ENCODE measurements around the gene TRABD2A.

The TRABD2A gene

GRCh38 chr2:84830095-84830494 lies 50.8 kb downstream of the TRABD2A start:
- TF ChIP-seq CTCF (IDR thresholded peaks at IDR 0.05; ENCODE audit: extremely low read depth, insufficient read depth, missing control alignments): no peak
- in situ Hi-C loops (cut with MboI; ENCODE audit: low pct_unique_long_range_greater_than_20kb, low sequenced_read_pairs, unreplicated experiment): no loop called here
- DNase-seq (ENCODE audit: low spot score): no peak

- no peak for DNase-seq (ENCODE audit: low spot score)
Observed at GRCh38 chr2:84829693-84830092, 51.2 kb downstream of the TRABD2A start.

GRCh38 chr2:84827978-84828575 lies 52.8 kb downstream of the TRABD2A start:
- TF ChIP-seq CTCF (IDR thresholded peaks at IDR 0.05; ENCODE audit: extremely low read depth, insufficient read depth, missing control alignments): no peak
- in situ Hi-C loops (cut with MboI; ENCODE audit: low pct_unique_long_range_greater_than_20kb, low sequenced_read_pairs, unreplicated experiment): no loop called here
- DNase-seq (ENCODE audit: low spot score): no peak

More at GRCh38 chr2:84829693-84830092, 51.2 kb downstream of the TRABD2A start:
- TF ChIP-seq CTCF (IDR thresholded peaks at IDR 0.05; ENCODE audit: extremely low read depth, insufficient read depth, missing control alignments): no peak
- in situ Hi-C loops (cut with MboI; ENCODE audit: low pct_unique_long_range_greater_than_20kb, low sequenced_read_pairs, unreplicated experiment): no loop called here

GRCh38 chr2:84823788-84824187 lies 57.1 kb downstream of the TRABD2A start:
- in situ Hi-C loops (cut with MboI; ENCODE audit: low pct_unique_long_range_greater_than_20kb, low sequenced_read_pairs, unreplicated experiment): no loop called here
- no peak for TF ChIP-seq CTCF (IDR thresholded peaks at IDR 0.05; ENCODE audit: extremely low read depth, insufficient read depth, missing control alignments)
- DNase-seq (ENCODE audit: low spot score): no peak

- no peak for TF ChIP-seq CTCF (IDR thresholded peaks at IDR 0.05; ENCODE audit: extremely low read depth, insufficient read depth, missing control alignments)
- DNase-seq (ENCODE audit: low spot score): no peak
- in situ Hi-C loops (cut with MboI; ENCODE audit: low pct_unique_long_range_greater_than_20kb, low sequenced_read_pairs, unreplicated experiment): no loop called here
Observed at GRCh38 chr2:84823229-84823628, 57.7 kb downstream of the TRABD2A start.

GRCh38 chr2:84821806-84822205 lies 59.1 kb downstream of the TRABD2A start:
- DNase-seq (ENCODE audit: low spot score): no peak
- TF ChIP-seq CTCF (IDR thresholded peaks at IDR 0.05; ENCODE audit: extremely low read depth, insufficient read depth, missing control alignments): no peak
- in situ Hi-C loops (cut with MboI; ENCODE audit: low pct_unique_long_range_greater_than_20kb, low sequenced_read_pairs, unreplicated experiment): no loop called here

All from GM13977 (cell line).